Lower leg skin (tissue), 3 donors: ENCODE results near the gene MIEN1.

ENCODE experiments used
- CTCF ChIP-seq, 3 donors: fragments of 450-650 bp; IDR thresholded peaks; one replicate each; pipeline ENCODE4 v1.5.1; 2016; ENCODE audit warnings: antibody characterized with exemption in 3 of 3, mild to moderate bottlenecking in 3 of 3, moderate library complexity in 2 of 3
- POLR2A ChIP-seq, 2 donors: fragments of 450-650 bp; IDR thresholded peaks; one replicate each; pipeline ENCODE4 v1.6.1; 2016 to 2017; ENCODE audit warnings: antibody characterized with exemption in 2 of 2, mild to moderate bottlenecking in 1 of 2, moderate library complexity in 1 of 2

DNA sequence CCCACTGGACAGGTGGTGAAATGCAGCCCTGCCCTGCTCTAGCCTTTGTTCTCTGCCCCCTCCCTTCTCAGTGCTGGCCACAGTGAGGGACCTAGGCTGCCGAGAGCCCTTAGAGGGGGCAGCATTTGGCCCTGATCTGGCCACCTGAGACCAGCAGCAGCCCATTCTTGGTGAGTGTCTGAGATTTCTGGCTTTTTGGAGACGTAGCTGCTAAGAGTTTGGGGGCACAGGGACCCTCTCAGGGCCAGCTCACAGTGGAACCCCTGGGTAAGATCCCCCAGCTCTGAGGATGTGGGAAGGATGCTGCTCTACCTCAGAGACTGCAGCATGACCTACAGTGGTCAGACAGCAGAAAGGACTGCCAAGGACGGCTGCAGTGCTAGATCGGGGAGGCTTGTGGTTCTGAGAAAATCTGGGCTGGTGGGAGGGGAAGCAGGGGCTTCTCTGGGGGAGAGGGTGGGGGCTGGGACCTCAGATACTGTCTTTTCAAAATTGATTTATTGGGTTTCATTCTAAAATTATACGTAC is 20.7 kb upstream of the MIEN1 start:
- TF ChIP-seq CTCF (IDR thresholded peaks at IDR 0.05) = no peak
- TF ChIP-seq POLR2A (IDR thresholded peaks at IDR 0.05) = no peak
